Measurements from ENCODE around the gene KMT2C.

GRCh38 chr7:152480664-152481063, 44.9 kb upstream of the KMT2C start:
- TF ChIP-seq EP300 (IDR thresholded peaks at IDR 0.05; ENCODE audit: low read depth in 2 of 2, low read length in 2 of 2) (no peak), EP300 (CRISPR knock-in tag; IDR thresholded peaks at IDR 0.05; ENCODE audit: borderline replicate concordance) (no peak), NR2C2 (CRISPR knock-in tag; IDR thresholded peaks at IDR 0.05; ENCODE audit: borderline replicate concordance) (no peak), TBL1XR1 (IDR thresholded peaks at IDR 0.05; ENCODE audit: borderline replicate concordance, low read length, partially characterized antibody) (no peak), ZBTB4 (CRISPR knock-in tag; IDR thresholded peaks at IDR 0.05; ENCODE audit: borderline replicate concordance) (no peak), POLR2A (IDR thresholded peaks at IDR 0.05; ENCODE audit: insufficient read depth in 1 of 2, low read depth in 2 of 2, low read length in 2 of 2) (no peak), MYPOP (CRISPR knock-in tag; IDR thresholded peaks at IDR 0.05) (no peak), AKNA (CRISPR knock-in tag; IDR thresholded peaks at IDR 0.05; ENCODE audit: borderline replicate concordance) (no peak), SRY (CRISPR knock-in tag; IDR thresholded peaks at IDR 0.05) (no peak), REST (IDR thresholded peaks at IDR 0.05; ENCODE audit: borderline replicate concordance in 1 of 2, low read depth in 1 of 2, low read length in 2 of 2) (no peak), GABPA (IDR thresholded peaks at IDR 0.05; ENCODE audit: low read depth, low read length) (no peak), GABPA (CRISPR knock-in tag; IDR thresholded peaks at IDR 0.05; ENCODE audit: low read depth) (no peak), ZNF263 (CRISPR knock-in tag; IDR thresholded peaks at IDR 0.05) (no peak), POLR2AphosphoS5 (IDR thresholded peaks at IDR 0.05; ENCODE audit: low read depth, low read length) (no peak), TEF (CRISPR knock-in tag; IDR thresholded peaks at IDR 0.05) (no peak)
